GM18868 (cell line): Measurements from ENCODE around the gene NUP50.
A peak's percentile ranks its signal among the peaks of the same experiment; 100 is the strongest.

Source experiments
- ATAC-seq: cut with Tn5 transposase; IDR thresholded peaks from one replicate; pipeline ENCODE4 v1.9.1; 2021; ENCODE audit warnings: mild to moderate bottlenecking, moderate library complexity; ENCODE audit not compliant: unreplicated experiment

NUP50 gene, protein sequence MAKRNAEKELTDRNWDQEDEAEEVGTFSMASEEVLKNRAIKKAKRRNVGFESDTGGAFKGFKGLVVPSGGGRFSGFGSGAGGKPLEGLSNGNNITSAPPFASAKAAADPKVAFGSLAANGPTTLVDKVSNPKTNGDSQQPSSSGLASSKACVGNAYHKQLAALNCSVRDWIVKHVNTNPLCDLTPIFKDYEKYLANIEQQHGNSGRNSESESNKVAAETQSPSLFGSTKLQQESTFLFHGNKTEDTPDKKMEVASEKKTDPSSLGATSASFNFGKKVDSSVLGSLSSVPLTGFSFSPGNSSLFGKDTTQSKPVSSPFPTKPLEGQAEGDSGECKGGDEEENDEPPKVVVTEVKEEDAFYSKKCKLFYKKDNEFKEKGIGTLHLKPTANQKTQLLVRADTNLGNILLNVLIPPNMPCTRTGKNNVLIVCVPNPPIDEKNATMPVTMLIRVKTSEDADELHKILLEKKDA

GRCh38 chr22:45163451-45164269 lies at the start of gene NUP50:
Gene NUP50 (plus strand): TSS chr22:45163925. CDS start chr22:45168178, 4,253 bp downstream.
- ATAC-seq: peak; percentile 80

DNA sequence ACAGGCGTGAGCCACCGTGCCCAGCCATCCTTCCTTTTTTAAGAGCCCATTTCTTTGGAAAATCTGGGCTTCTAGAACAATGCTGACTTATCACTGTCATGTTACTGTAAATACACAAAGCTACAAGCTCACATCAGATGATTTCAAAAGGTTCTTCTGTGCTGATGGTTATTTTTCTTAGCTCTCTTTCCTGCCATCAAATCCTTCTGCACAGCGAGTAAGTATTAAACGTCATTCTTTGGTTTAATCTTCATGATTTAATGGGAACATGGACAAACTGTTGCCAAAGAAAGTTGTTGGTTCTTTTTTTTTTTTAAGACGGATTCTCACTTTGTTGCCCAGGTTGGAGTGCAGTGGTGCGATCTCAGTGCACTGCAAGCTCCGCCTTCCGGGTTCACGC lies 43.3 kb upstream of the NUP50 start:
- no peak for ATAC-seq

- ATAC-seq: no peak
These were observed 42.8 kb upstream of the NUP50 start for GRCh38 chr22:45120931-45121330.

GRCh38 chr22:45124176-45124847 lies 39.4 kb upstream of the NUP50 start:
- no peak for ATAC-seq

- ATAC-seq: no peak
These were observed 38.5 kb upstream of the NUP50 start for GRCh38 chr22:45125188-45125587.

GRCh38 chr22:45127866-45128265 lies 35.9 kb upstream of the NUP50 start:
- no peak for ATAC-seq

GRCh38 chr22:45129703-45130524 lies 33.8 kb upstream of the NUP50 start:
- no peak for ATAC-seq

DNA sequence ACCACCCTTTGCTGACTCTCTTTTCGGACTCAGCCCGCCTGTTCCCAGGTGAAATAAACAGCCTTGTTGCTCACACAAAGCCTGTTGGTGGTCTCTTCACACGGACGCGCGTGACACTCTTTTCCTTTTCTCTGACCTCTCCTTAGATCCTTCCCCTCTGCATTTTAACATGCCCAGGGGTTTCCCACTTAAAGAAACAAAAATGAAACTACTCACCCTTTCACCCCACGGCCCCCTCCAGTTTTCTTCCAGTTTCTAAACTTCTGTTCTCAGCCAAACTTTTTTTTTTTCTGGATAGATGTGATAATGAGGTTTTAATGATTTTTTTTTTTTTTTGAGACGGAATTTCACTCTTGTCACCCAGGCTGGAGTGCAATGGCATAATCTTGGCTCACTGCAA lies 32.8 kb upstream of the NUP50 start:
- no peak for ATAC-seq

DNA sequence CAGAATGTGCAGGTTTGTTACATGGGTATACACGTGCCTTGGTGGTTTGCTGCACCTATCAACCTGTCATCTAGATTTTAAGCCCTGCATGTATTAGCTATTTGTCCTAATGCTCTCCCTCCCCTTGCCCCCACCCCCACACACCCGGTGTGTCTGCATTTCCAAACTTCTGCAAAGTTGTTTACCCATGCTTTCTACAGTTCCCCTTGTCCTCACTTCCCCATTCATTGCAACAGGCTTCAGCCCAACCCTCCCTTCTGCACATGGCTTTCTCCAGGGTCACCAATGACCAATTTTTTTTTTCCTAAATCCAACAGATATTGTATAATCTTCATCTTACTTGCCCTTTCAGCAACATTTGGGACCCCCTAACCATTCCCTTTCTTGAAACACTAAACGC lies 32.0 kb upstream of the NUP50 start:
- no peak for ATAC-seq

DNA sequence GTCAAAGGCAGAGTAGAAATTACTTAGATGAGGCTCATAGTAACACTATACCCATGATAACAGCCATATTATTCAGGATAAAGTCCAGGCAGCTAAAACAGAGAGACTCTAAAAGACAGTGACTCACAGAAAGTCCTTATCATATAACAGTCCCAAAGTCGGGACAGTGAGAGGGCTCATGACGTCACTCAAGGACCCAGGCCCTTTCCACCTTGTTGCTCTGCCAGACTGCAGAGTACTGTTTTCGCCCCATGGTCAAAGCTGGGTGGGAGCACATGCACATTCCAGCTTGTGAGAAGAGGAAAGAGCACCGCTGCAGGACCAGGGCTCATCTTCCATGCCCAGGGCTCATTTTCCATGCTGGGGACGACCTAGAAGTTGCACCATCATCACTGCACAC lies 29.4 kb upstream of the NUP50 start:
- no peak for ATAC-seq

- ATAC-seq: no peak
These were observed 27.1 kb upstream of the NUP50 start for GRCh38 chr22:45136594-45136993.

- no peak for ATAC-seq
These were observed 24.0 kb upstream of the NUP50 start for GRCh38 chr22:45139693-45140092.

- ATAC-seq: no peak
These were observed 21.3 kb upstream of the NUP50 start for GRCh38 chr22:45142376-45142775.

DNA sequence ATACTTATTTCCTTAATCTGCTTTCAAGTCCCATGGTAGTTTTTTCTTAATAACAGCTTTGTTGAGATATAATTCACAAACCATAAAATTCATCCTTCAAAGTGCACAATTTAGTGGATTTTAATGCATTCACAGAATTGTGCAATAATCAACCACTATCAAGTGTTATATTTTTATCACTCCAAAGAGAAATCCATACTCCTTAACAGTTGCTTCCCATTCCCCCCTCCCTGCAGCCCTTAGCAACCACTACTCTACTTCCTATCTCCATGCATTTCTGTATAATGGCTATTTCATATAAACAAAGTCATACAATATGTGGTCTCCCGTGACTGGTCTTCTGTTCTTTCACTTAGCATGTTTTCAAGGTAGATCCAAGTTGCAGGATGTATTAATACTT lies 18.8 kb upstream of the NUP50 start:
- no peak for ATAC-seq

DNA sequence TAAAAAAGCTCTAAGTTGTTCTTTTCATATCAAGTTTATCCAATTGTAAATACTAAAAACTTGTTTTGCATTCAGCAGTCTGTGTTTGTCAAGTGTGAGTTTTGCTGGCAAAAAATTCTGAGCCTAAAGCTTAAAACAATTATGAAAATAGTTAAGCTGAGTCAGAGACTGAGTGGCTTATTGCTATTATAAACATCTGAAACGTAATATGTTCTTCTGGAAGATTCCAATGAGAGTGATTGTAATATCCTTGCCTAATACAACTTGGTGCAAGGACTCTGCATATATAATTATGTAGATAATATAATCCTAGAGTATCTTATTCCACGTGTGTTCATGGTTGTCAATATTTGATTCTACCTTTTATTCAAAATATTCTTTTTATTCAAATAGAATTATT lies 14.1 kb upstream of the NUP50 start:
- ATAC-seq: no peak

DNA sequence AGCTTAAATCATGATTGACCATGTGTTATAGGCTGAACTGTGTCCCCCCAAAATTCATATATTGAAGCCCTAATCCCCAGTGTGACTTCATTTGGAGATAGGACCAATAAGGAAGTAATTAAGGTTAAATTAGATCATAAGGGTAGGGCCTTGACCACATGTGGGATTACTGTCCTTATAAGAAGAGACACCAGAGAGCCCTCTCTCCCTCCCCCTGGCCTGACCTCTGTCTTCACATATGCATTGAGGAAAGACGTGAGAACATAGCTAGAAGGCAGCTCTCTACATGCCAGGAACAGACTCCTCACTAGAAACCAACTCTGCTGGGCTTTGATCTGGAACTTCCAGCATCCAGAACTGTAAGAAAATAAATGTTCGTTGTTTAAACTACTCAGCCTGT lies 13.6 kb upstream of the NUP50 start:
- no peak for ATAC-seq

DNA sequence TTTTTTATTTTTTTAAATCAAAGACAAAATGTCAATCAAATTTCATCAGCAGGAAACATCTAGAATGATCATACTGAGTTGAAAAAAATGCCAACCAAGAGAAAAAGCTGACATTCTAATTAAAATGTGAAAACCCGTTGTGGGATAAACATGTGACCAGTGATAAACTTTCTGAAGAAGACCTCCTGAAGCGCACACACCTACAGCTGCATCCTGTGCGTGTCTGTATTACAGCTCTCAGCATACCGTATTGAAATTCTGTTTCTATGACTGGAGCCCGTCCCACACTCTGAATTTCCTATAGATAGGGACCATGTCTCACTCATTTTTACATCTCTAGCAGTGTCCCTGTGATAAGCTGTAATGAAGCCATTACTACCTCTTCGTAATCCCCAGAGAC lies 12.2 kb upstream of the NUP50 start:
- ATAC-seq: no peak

GRCh38 chr22:45154383-45154782 lies 9.3 kb upstream of the NUP50 start:
- no peak for ATAC-seq

DNA sequence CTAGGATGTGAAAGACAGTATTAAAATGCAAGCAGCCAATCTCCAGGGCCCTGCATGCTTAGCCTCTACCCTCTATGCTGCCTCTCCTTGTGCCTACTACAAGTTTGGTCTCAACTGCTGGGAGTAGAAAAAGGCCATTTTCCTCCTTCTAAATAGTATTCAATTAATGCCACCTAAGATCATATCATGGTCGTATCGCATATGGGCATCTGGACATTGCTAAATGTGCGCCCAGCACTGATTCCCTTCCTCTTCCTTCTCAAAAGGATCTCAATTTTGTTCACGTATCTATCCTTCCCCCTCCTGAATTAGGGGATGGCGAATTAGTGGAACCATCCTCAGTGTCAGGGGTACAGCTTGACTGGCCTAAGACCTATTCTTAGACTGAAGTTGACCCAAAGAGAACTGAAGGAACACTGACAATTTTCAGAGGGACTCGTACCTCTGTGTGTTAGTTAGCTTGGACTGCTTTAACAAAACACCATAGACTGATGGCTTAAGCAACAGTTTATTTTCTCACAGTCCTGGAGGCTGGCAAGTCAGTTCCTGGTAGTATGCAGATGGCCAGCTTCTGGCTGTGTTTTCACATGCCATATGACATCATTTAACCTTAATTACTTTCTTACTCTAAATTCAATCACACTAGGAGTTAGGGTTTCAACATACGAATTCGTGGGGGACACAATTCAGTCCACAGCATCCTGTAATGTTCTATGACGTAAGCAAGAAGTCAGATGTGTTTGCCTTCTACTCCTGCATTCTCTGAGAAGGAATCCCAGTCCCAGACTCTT lies 8.5 kb upstream of the NUP50 start:
- no peak for ATAC-seq

DNA sequence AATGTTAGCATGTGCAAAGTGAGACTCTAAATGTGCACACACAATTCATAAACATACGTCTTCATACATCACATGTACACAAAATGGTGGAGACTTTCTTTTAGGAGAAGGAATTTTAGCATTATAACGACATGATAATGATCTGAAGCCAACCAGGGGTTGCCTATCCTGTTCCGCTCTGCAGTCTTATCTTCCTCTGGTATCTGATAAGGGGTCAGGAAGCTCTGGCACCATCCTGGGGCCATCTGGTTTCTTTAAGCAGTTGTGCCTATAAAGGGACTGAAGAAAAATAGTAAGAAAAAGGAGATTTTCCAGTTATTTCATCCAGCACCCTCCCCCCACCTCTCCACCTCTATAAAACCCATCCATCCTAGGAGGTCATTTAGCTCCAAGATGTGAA lies 5.8 kb upstream of the NUP50 start:
- no peak for ATAC-seq
